ENCODE results near the gene LHFPL6.

DNA sequence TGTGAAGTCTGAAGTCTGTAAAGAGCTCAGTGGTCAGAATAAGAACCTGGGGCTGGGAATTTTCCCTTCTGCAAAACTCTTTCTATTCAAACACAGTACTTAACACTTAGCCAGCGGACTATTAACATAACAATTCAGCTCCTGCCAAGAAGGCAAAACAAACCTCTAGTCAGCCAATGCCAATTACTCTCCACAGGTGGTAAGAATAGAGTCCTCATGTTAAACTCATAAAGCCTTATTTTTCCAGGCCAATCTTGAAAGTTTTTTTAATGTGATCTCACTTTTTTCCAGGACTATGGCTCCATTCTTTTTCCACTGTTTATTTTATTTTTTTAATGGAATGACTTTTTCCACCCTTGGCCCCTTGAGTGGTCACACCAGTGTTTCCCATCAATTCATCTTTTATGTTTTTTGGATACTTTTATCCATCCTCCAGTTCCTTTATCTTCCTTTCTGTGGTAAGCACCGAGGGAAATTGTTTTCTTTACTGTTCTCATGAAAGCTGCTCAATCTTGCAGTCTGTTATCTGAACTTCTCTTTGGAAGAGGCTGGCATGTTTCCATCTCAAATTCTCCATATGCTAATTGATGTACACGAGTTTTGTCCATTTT lies 217.3 kb downstream of the LHFPL6 start:
- TF ChIP-seq GATA2 (IDR thresholded peaks at IDR 0.05; ENCODE audit: low read depth, low read length) (no peak), GATA3 (IDR thresholded peaks at IDR 0.05; ENCODE audit: low read depth, low read length) (no peak)
